ENCODE results near the gene SMC1B.

- TF ChIP-seq, protein P1, sequence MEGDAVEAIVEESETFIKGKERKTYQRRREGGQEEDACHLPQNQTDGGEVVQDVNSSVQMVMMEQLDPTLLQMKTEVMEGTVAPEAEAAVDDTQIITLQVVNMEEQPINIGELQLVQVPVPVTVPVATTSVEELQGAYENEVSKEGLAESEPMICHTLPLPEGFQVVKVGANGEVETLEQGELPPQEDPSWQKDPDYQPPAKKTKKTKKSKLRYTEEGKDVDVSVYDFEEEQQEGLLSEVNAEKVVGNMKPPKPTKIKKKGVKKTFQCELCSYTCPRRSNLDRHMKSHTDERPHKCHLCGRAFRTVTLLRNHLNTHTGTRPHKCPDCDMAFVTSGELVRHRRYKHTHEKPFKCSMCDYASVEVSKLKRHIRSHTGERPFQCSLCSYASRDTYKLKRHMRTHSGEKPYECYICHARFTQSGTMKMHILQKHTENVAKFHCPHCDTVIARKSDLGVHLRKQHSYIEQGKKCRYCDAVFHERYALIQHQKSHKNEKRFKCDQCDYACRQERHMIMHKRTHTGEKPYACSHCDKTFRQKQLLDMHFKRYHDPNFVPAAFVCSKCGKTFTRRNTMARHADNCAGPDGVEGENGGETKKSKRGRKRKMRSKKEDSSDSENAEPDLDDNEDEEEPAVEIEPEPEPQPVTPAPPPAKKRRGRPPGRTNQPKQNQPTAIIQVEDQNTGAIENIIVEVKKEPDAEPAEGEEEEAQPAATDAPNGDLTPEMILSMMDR (IDR thresholded peaks at IDR 0.05): no peak
- TF ChIP-seq POLR2A (IDR thresholded peaks at IDR 0.05): no peak
Observed at GRCh38 chr22:45425101-45425500, 11.7 kb upstream of the SMC1B start.
